Measurements from ENCODE around the gene RNFT2. TPM values are rescaled to one million over a fixed set of nuclear protein-coding genes. Genes with fewer than 3 reads are reported as not detected.

The RNFT2 gene
- total RNA-seq, 1 experiment from 2014 or later = 29.5 TPM

GRCh38 chr12:116691205-116691604, 46.9 kb upstream of the RNFT2 start:
- H3K23me2 ChIP-seq (ENCODE audit: insufficient read length, low read depth, low read length, poor library complexity, severe bottlenecking) = no peaks in the 10 kb centered on the region
- H3K36me3 Mint-ChIP-seq (ENCODE audit: insufficient read depth in 1 of 3, low read depth in 3 of 3) = peaks cover 0 to 4% (median 2%) of the 10 kb centered on the region in 3 experiments; a peak in 1 of 7 replicates
- no peak for DNase-seq
- H3K56ac ChIP-seq (ENCODE audit: insufficient read length, low read depth, low read length) = no peak overlapping the region
- H3K23ac ChIP-seq (ENCODE audit: insufficient read length, low read depth, low read length) = no peak overlapping the region
- no peaks in the 10 kb centered on the region for H3K79me1 ChIP-seq (ENCODE audit: insufficient read depth, low read depth, low read length, poor library complexity, severe bottlenecking)
- H2AK5ac ChIP-seq (ENCODE audit: insufficient read length, low read length) = no peak overlapping the region
- no peaks in the 10 kb centered on the region; a peak in 1 of 5 replicates for H3K9me3 Mint-ChIP-seq
- H3K79me2 ChIP-seq (ENCODE audit: insufficient read depth, low read length) = no peaks in the 10 kb centered on the region
- H3K9me3 ChIP-seq (ENCODE audit: control insufficient read depth, low read depth, low read length) = no peaks in the 10 kb centered on the region
- no peak overlapping the region for H2BK5ac ChIP-seq (ENCODE audit: insufficient read length, low read length)
- H2BK120ac ChIP-seq (ENCODE audit: low read depth, low read length, poor library complexity, severe bottlenecking) = no peak overlapping the region
- no peak overlapping the region for H3T11ph ChIP-seq (ENCODE audit: low read length)
- no peak overlapping the region for H2BK12ac ChIP-seq (ENCODE audit: insufficient read length, low read depth, low read length)
- H4K20me1 ChIP-seq (ENCODE audit: control insufficient read depth, insufficient read depth, insufficient read length) = no peaks in the 10 kb centered on the region
- no peak overlapping the region for H3K27ac Mint-ChIP-seq
- no peak overlapping the region for H3K27ac ChIP-seq (ENCODE audit: insufficient read length, low read depth, low read length)
- no peak overlapping the region for H2AFZ ChIP-seq (ENCODE audit: low read length)
- no CpG with 5 or more reads among the region's 7 CpGs for WGBS (ENCODE audit: extremely low coverage, insufficient read length, low lambda C conversion rate)
- no peak overlapping the region for H3K4me2 ChIP-seq (ENCODE audit: insufficient read depth, insufficient read length, low read length)
- no peak overlapping the region for H4K91ac ChIP-seq (ENCODE audit: insufficient read length, low read depth, low read length)
- H3K4me1 ChIP-seq (ENCODE audit: insufficient read depth, low read length) = peaks cover 2% of the 10 kb centered on the region; the same call in 1 of the 2 replicates
- H2BK15ac ChIP-seq (ENCODE audit: low read depth, low read length) = no peak overlapping the region
- H3K4me1 Mint-ChIP-seq = peaks cover 25 to 28% of the 10 kb centered on the region in 2 experiments
- no peaks in the 10 kb centered on the region for H3K27me3 ChIP-seq (ENCODE audit: insufficient read depth, low read length)
- H4K8ac ChIP-seq (replicated peaks; ENCODE audit: insufficient read length, low read depth, low read length) = no peak overlapping the region
- H3K14ac ChIP-seq (ENCODE audit: insufficient read depth, low read length) = no peak overlapping the region
- H4K5ac ChIP-seq (ENCODE audit: insufficient read length, low read depth, low read length) = no peak overlapping the region
- no peak overlapping the region for H3K9ac ChIP-seq (ENCODE audit: extremely low read depth, insufficient read length, low read length)
- H2BK20ac ChIP-seq (ENCODE audit: low read depth, low read length, poor library complexity, severe bottlenecking) = no peak overlapping the region
- TF ChIP-seq, protein P1, sequence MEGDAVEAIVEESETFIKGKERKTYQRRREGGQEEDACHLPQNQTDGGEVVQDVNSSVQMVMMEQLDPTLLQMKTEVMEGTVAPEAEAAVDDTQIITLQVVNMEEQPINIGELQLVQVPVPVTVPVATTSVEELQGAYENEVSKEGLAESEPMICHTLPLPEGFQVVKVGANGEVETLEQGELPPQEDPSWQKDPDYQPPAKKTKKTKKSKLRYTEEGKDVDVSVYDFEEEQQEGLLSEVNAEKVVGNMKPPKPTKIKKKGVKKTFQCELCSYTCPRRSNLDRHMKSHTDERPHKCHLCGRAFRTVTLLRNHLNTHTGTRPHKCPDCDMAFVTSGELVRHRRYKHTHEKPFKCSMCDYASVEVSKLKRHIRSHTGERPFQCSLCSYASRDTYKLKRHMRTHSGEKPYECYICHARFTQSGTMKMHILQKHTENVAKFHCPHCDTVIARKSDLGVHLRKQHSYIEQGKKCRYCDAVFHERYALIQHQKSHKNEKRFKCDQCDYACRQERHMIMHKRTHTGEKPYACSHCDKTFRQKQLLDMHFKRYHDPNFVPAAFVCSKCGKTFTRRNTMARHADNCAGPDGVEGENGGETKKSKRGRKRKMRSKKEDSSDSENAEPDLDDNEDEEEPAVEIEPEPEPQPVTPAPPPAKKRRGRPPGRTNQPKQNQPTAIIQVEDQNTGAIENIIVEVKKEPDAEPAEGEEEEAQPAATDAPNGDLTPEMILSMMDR (conservative IDR thresholded peaks at IDR 0.05) = no peak
- peaks cover 26% of the 10 kb centered on the region for H3K27me3 Mint-ChIP-seq (ENCODE audit: low read depth)
- H3K4ac ChIP-seq (ENCODE audit: low read depth, low read length) = no peak overlapping the region
- H3K18ac ChIP-seq (ENCODE audit: insufficient read length, low read depth, low read length) = no peak overlapping the region
- H3K4me3 Mint-ChIP-seq = no peak overlapping the region

All from H9 (cell line).